Mucosa of descending colon (tissue), 3 donors: Measurements from ENCODE around the gene RGS11. TPM values are rescaled to one million over a fixed set of nuclear protein-coding genes. Genes with fewer than 3 reads are reported as not detected.

Experiments
- ATAC-seq: fragments of 200-7000 bp; cut with Tn5 transposase; one replicate; pipeline ENCODE4 v1.9.1; 2020; ENCODE audit warnings: mild to moderate bottlenecking, moderate library complexity
- DNase-seq, 3 donors: peaks; one replicate each; pipeline ENCODE4 v3.0.0-alpha.2; 2020
- H3K36me3 ChIP-seq: fragments of 200-600 bp; one replicate; pipeline ENCODE4 v1.8.0; 2021; ENCODE audit warnings: low read depth, mild to moderate bottlenecking
- H3K4me1 ChIP-seq: fragments of 200-600 bp; one replicate; pipeline ENCODE4 v1.8.0; 2021; ENCODE audit warnings: low read depth, mild to moderate bottlenecking
- H3K4me3 ChIP-seq: fragments of 200-600 bp; one replicate; pipeline ENCODE4 v1.8.0; 2021; ENCODE audit warnings: mild to moderate bottlenecking
- H3K9me3 ChIP-seq: fragments of 200-600 bp; one replicate; pipeline ENCODE4 v1.8.0; 2021; ENCODE audit warnings: mild to moderate bottlenecking
- intact Hi-C, 2 donors: fragments of 100-400 bp; cut with DNase I in 1 of 2; cut with micrococcal nuclease in 1 of 2; formaldehyde crosslinking; loops; one replicate each; pipeline versions ENCODE4 v1.11.0 to v1.11.1; 2022; cut with DNase I, micrococcal nuclease
- total RNA-seq, 3 donors: library from RNA; stranded (reverse); fragmentation: NEBNext Ultra II Directional in 2 of 3; extraction: Animal tissue kit (Norgen Biotek cat#: 25700) in 2 of 3; gene quantifications; one replicate each; pipeline versions ENCODE4 v1.2.1 to v1.2.4, GENCODE V29; 2021 to 2023
- TF ChIP-seq, protein P1 (sequence below): fragments of 200-600 bp; IDR thresholded peaks from one replicate; pipeline ENCODE4 v1.8.0; 2022; ENCODE audit warnings: antibody characterized with exemption, mild to moderate bottlenecking
- donor health status: DM: no; HTN: no; CAD: no; lungs with moderate emphysema.
- donor health status: DM: no; HTN: no; CAD: no.
- donor health status: DM: no; HTN: yes; CAD: no.

The RGS11 gene
- total RNA-seq, 3 donors from 2014 or later = 2.6 to 10.0 (median 8.1) TPM

DNA sequence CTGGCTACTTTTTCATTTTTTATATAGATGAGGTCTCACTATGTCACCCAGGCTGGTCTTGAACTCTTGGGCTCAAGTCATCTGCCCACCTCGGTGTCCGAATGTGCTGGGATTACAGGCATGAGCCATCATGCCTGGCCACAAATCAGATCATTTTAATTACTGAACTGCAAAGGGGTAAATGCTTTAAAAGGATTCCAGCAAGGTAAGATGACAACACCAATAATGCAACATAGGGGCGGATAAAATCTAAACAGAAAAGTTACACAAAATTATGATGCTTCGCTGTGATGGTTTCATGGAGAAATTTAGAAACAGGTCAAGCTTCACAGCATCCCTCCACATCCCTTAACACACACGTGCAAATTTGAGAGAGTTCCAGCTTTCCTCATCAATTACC, 44.5 kb upstream of the RGS11 start:
- Histone ChIP-seq H3K36me3 (no peaks in the 10 kb centered on the region), H3K9me3 (no peaks in the 10 kb centered on the region), H3K4me3 (no peak overlapping the region), H3K4me1 (peaks cover 13% of the 10 kb centered on the region)
- no peak for DNase-seq
- TF ChIP-seq, protein P1, sequence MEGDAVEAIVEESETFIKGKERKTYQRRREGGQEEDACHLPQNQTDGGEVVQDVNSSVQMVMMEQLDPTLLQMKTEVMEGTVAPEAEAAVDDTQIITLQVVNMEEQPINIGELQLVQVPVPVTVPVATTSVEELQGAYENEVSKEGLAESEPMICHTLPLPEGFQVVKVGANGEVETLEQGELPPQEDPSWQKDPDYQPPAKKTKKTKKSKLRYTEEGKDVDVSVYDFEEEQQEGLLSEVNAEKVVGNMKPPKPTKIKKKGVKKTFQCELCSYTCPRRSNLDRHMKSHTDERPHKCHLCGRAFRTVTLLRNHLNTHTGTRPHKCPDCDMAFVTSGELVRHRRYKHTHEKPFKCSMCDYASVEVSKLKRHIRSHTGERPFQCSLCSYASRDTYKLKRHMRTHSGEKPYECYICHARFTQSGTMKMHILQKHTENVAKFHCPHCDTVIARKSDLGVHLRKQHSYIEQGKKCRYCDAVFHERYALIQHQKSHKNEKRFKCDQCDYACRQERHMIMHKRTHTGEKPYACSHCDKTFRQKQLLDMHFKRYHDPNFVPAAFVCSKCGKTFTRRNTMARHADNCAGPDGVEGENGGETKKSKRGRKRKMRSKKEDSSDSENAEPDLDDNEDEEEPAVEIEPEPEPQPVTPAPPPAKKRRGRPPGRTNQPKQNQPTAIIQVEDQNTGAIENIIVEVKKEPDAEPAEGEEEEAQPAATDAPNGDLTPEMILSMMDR = no peak
- intact Hi-C loops = no loop called here
- no peak for ATAC-seq

DNA sequence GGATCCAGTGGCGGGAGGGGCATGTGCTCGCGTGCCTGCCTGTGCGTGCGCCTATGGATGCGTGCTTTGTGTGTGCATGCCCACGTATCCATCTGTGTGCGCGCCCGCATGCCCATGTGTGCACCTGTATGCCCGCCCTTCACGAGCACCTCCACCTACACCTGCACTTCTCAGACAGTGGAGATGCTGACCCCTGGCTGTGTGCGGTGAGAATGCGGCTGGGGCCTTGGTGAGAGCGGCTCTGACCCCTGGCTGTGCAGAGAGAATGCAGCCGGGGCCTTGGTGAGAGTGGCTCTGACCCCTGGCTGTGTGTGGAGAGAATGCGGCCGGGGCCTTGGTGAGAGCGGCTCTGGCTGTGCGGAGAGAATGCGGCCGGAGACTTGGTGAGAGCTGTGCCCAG, 42.9 kb upstream of the RGS11 start:
- Histone ChIP-seq H3K9me3 (no peaks in the 10 kb centered on the region), H3K4me3 (no peak overlapping the region), H3K4me1 (no peaks in the 10 kb centered on the region), H3K36me3 (no peaks in the 10 kb centered on the region)
- intact Hi-C loops = no loop called here
- DNase-seq = no peak
- ATAC-seq = peak; percentile 18
- TF ChIP-seq, protein P1 = no peak

DNA sequence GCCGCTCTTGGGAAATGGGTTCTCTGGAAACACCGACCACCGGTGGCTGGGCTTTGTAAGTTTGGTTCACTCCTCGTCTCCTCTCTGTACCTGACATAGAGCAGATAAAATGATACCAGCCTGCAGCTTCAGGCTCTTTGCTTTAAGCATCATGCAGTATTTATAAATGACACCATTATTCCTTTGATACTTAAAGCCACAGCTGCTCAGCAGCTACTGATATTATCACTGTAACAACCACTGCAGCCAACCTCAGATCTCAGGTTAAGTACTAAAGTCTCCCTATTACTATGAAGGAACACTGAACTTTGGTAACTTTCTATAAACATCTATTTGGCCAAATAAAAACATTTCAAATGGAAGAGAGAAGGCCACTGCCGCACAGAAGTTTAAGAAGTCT, 41.8 kb upstream of the RGS11 start:
- H3K36me3 ChIP-seq = no peaks in the 10 kb centered on the region
- H3K9me3 ChIP-seq = no peaks in the 10 kb centered on the region
- DNase-seq = no peak
- no peaks in the 10 kb centered on the region for H3K4me1 ChIP-seq
- TF ChIP-seq, protein P1 = no peak
- intact Hi-C loops = no loop called here
- no peak overlapping the region for H3K4me3 ChIP-seq
- ATAC-seq = no peak

DNA sequence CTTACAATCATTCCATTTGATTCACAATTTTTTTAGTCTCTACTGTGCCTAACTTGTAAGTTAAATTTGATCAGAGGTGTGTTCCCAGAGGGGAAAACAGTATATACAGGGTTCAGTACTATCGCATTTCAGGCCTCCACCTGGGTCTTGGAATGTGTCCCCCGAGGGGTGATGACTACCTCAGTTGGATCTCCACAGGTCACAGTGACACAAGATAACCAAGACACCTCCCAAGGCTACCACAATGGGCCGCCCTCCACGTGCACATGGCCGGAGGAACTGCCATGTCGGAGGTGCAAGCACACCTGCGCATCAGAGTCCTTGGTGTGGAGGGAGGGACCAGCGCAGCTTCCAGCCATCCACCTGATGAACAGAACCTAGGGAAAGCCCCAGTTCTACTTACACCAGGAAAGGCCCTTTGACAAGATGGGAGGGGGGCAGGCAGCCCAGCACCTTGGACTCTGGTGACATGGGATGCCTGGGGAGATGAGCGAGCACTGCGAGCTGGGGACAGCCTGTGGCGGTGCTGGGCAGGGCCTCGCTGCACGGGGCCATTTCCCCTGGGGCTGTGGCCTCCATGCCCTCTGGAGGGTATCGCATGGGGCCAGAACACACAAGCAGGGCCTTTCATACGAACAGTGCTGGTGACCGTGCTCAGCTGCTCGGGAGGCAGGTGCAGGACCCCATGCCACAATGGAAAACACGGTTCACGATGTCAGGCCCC, 41.2 kb upstream of the RGS11 start:
- no peaks in the 10 kb centered on the region for H3K36me3 ChIP-seq
- TF ChIP-seq, protein P1 = no peak
- no peak overlapping the region for H3K4me3 ChIP-seq
- H3K4me1 ChIP-seq = no peaks in the 10 kb centered on the region
- ATAC-seq (no peak), DNase-seq (no peak)
- no peaks in the 10 kb centered on the region for H3K9me3 ChIP-seq
- intact Hi-C loops = no loop called here

DNA sequence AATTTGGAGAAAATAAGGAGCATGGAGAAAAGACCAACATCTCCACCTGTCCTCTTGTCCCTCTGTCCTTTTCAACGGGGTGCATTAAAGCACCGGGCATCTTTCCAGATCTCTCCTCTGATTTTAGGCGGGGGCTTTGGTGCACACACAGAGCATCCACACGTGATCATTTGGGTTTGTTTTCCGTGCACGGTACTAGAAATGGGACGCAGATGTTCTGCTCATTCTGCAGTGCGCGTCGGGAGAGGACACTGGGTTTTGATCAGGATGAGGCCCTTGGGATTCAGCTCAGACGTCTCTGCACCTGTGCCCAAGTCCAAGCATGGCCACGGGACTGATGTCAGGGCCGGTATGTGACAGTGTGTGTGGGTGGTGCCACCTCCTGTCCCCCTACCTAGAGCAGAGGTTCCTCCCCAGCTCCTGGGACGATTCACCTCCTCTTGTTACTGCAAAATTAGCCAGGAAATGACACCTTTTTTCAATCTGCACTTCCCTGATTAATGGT, 39.1 kb upstream of the RGS11 start:
- ATAC-seq (no peak), DNase-seq (no peak)
- no peaks in the 10 kb centered on the region for H3K9me3 ChIP-seq
- no peak overlapping the region for H3K4me3 ChIP-seq
- no peaks in the 10 kb centered on the region for H3K4me1 ChIP-seq
- TF ChIP-seq, protein P1 = no peak
- no peaks in the 10 kb centered on the region for H3K36me3 ChIP-seq
- intact Hi-C loops = no loop called here
